HepG2 (cell line): ENCODE data around the gene THSD4. TPM values are rescaled to one million over a fixed set of nuclear protein-coding genes. Genes with fewer than 3 reads are reported as not detected.

Source experiments
- ATAC-seq: fragments of 200-7000 bp; cut with Tn5 transposase; 3 replicates; pipeline ENCODE4 v1.9.1; 2020; ENCODE audit warnings: mild to moderate bottlenecking, moderate library complexity
- BruUV-seq: library from RNA; stranded (reverse); fragments of 400-500 nt; replicated peaks from 2 replicates; lab custom pipeline; 2021; lab: Mats Ljungman, UMichigan
- CTCF ChIA-PET: fragments of 300-600 bp; formaldehyde crosslinking; extraction: SDS; loops from one replicate; lab custom pipeline; 2021; ENCODE audit warnings: low total read pairs, inconsistent platforms, low intra/inter-chr PET ratio; lab: Yijun Ruan, JAX
- POLR2A ChIA-PET: fragments of 350-600 bp; sonication (Branson Sonifier 250); formaldehyde crosslinking; loops from one replicate; lab custom pipeline; 2020; ENCODE audit warnings: antibody characterized with exemption, inconsistent platforms; lab: Yijun Ruan, JAX
- DNase-seq: peaks from one replicate; pipeline ENCODE4 v3.0.0-alpha.2; 2015; ENCODE audit warnings: low spot score
- FAIRE-seq: peaks from 3 replicates; lab custom pipeline; 2011; peaks lifted over from hg19 to GRCh38; lab: Jason Lieb, UNC
- H2AFZ ChIP-seq: one replicate; pipeline ENCODE4 v1.6.1; 2011; ENCODE audit warnings: low read length, inconsistent platforms
- H3K27ac ChIP-seq: fragments of 300-600 bp; 3 replicates; pipeline ENCODE4 v1.8.0; 2011; ENCODE audit warnings: mixed run types, mild to moderate bottlenecking, mixed read lengths, low read length, inconsistent platforms; ENCODE audit not compliant: insufficient read depth; ENCODE audit errors: extremely low read length
- H3K27me3 ChIP-seq, 2 experiments: fragments of 200-600 bp in 1 of 2; 2 replicates in 1 of 2; 3 replicates in 1 of 2; pipeline versions ENCODE4 v1.6.0 to v1.8.0; 2011; ENCODE audit warnings: low read length in 2 of 2, mild to moderate bottlenecking in 2 of 2, moderate library complexity in 2 of 2, inconsistent platforms in 1 of 2; ENCODE audit not compliant: insufficient read depth in 2 of 2, control insufficient read depth in 1 of 2
- H3K36me3 ChIP-seq, 2 experiments: fragments of 200-600 bp in 1 of 2; replicated peaks in 1 of 2; 2 replicates in 1 of 2; 3 replicates in 1 of 2; pipeline versions ENCODE4 v1.5.1 to v1.8.0; 2011; ENCODE audit warnings: low read length in 2 of 2, inconsistent platforms in 1 of 2; ENCODE audit not compliant: insufficient read depth in 2 of 2, control insufficient read depth in 1 of 2
- H3K4me1 ChIP-seq: 2 replicates; pipeline ENCODE4 v1.5.1; 2012; ENCODE audit warnings: low read length, inconsistent platforms; ENCODE audit not compliant: insufficient read depth
- H3K4me2 ChIP-seq: 2 replicates; pipeline ENCODE4 v1.6.0; 2011; ENCODE audit warnings: low read depth, low read length, inconsistent platforms
- H3K4me3 ChIP-seq, 3 experiments: fragments of 200-600 bp in 1 of 3; sonication (generic), shearing (Covaris generic) in 1 of 3; replicated peaks in 1 of 3; 2 replicates each; pipeline ENCODE4 v1.5.1; 2011 to 2016; ENCODE audit warnings: low read length in 3 of 3, inconsistent platforms in 2 of 3, low read depth in 2 of 3, mild to moderate bottlenecking in 2 of 3, control low read depth in 1 of 3, mixed read lengths in 1 of 3; ENCODE audit not compliant: insufficient read depth in 1 of 3
- H3K79me2 ChIP-seq: one replicate; pipeline ENCODE4 v1.6.1; 2011; ENCODE audit warnings: low read length, inconsistent platforms; ENCODE audit not compliant: insufficient read depth
- H3K9ac ChIP-seq: 2 replicates; pipeline ENCODE4 v1.6.0; 2011; ENCODE audit warnings: mild to moderate bottlenecking, low read depth, low read length, inconsistent platforms; ENCODE audit not compliant: insufficient read depth
- H3K9me3 ChIP-seq: 2 replicates; pipeline ENCODE4 v1.5.1; 2012; ENCODE audit warnings: mild to moderate bottlenecking, low read length
- H4K20me1 ChIP-seq: 2 replicates; pipeline ENCODE4 v1.6.0; 2011; ENCODE audit warnings: inconsistent platforms, mild to moderate bottlenecking, low read length, moderate library complexity; ENCODE audit not compliant: insufficient read depth
- ARID5B ChIP-seq: IDR thresholded peaks from 2 replicates; pipeline ENCODE4 v1.4.0; 2020; ENCODE audit warnings: mild to moderate bottlenecking, missing genetic modification reagents
- E2F1 ChIP-seq: sonication (generic); formaldehyde crosslinking; IDR thresholded peaks from 2 replicates; pipeline ENCODE4 v1.5.0; 2020; ENCODE audit warnings: missing genetic modification reagents
- FOSL1 ChIP-seq: sonication (generic); formaldehyde crosslinking; IDR thresholded peaks from 2 replicates; pipeline ENCODE4 v1.9.0; 2021; ENCODE audit warnings: missing genetic modification reagents, borderline replicate concordance
- GTF2F1 ChIP-seq: fragments of 150-350 bp; IDR thresholded peaks from 2 replicates; pipeline ENCODE4 v1.6.1; 2014; ENCODE audit warnings: low read length
- HOXA3 ChIP-seq: sonication (generic); formaldehyde crosslinking; IDR thresholded peaks from 2 replicates; pipeline ENCODE4 v1.5.0; 2020; ENCODE audit warnings: missing genetic modification reagents
- IKZF1 ChIP-seq: fragments of 450-650 bp; IDR thresholded peaks from 2 replicates; pipeline ENCODE4 v1.7.1; 2016
- IKZF5 ChIP-seq: IDR thresholded peaks from 2 replicates; pipeline ENCODE4 v1.6.1; 2018; ENCODE audit warnings: missing genetic modification reagents, mild to moderate bottlenecking, missing compliant biosample characterization
- MLLT10 ChIP-seq: sonication (generic); formaldehyde crosslinking; IDR thresholded peaks from 2 replicates; pipeline ENCODE4 v1.4.0; 2020; ENCODE audit warnings: missing genetic modification reagents
- PHF20 ChIP-seq: sonication (generic); formaldehyde crosslinking; IDR thresholded peaks from 2 replicates; pipeline ENCODE4 v1.5.0; 2020; ENCODE audit warnings: mild to moderate bottlenecking, missing genetic modification reagents
- RORA ChIP-seq: sonication (generic); formaldehyde crosslinking; IDR thresholded peaks from 2 replicates; pipeline ENCODE4 v1.5.0; 2020; ENCODE audit warnings: mild to moderate bottlenecking, missing genetic modification reagents, moderate library complexity
- ZC3H13 ChIP-seq: sonication (generic); formaldehyde crosslinking; IDR thresholded peaks from 2 replicates; pipeline ENCODE4 v1.8.1; 2023; ENCODE audit warnings: mild to moderate bottlenecking, missing genetic modification reagents, moderate library complexity
- ZNF280D ChIP-seq: sonication (generic); formaldehyde crosslinking; IDR thresholded peaks from 2 replicates; pipeline ENCODE4 v1.5.1; 2020; ENCODE audit warnings: mild to moderate bottlenecking, missing genetic modification reagents
- ZNF343 ChIP-seq: sonication (generic); formaldehyde crosslinking; IDR thresholded peaks from 2 replicates; pipeline ENCODE4 v1.4.0; 2020; ENCODE audit warnings: mild to moderate bottlenecking, missing genetic modification reagents
- WGBS: methylation state at CpG from one replicate; pipeline ENCODE4 v1.1.6; 2017; ENCODE audit warnings: low lambda C conversion rate; 5-methylcytosine and 5-hydroxymethylcytosine counted together
- in situ Hi-C: cut with HindIII; loops from 2 replicates; pipeline ENCODE4 v1.10.0; 2017; ENCODE audit warnings: low pct_unique_long_range_greater_than_20kb; ENCODE audit not compliant: extremely low pct_ligation_motif_present
- intact Hi-C: fragments of 100-400 bp; cut with micrococcal nuclease; formaldehyde crosslinking; loops from one replicate; pipeline ENCODE4 v1.10.0; 2022; ENCODE audit not compliant: unreplicated experiment
- polyA plus RNA-seq, 8 experiments: library from polyadenylated mRNA; depleted of rRNA in 3 of 8; stranded (reverse) in 7 of 8; unstranded in 1 of 8; fragments of >200 nt; fragmentation: Illumina TruSeq in 4 of 8; extraction: Trizol in 4 of 8; gene quantifications; 2 replicates each; pipeline versions ENCODE4 v1.2.1 to v1.2.3, GENCODE V29; 2011 to 2016; ENCODE audit warnings: low read depth in 4 of 8, missing spikeins in 1 of 8, mixed read lengths in 1 of 8; ENCODE audit not compliant: insufficient read depth in 1 of 8
- total RNA-seq, 5 experiments: library from RNA; depleted of rRNA; stranded (reverse); fragments of >200 nt; fragmentation: Illumina TruSeq; extraction: Trizol; gene quantifications; 2 replicates each; pipeline ENCODE4 v1.2.3, GENCODE V29; 2016; ENCODE audit warnings: low read depth in 1 of 5

THSD4 gene
- total and polyA plus RNA-seq, 2 of the 13 experiments (the other 11 are each of a cell fraction or from before 2014, with no cell fraction given): 0.07 to 0.21 TPM

GRCh38 chr15:71812966-71813722 is 697.9 kb downstream of the THSD4 start (continued):
- TF ChIP-seq IKZF5: no peak
- TF ChIP-seq MLLT10 (CRISPR knock-in tag): no peak
- TF ChIP-seq FOSL1 (CRISPR knock-in tag): no peak
- TF ChIP-seq ZNF280D (CRISPR knock-in tag): no peak
- TF ChIP-seq ZNF343: no peak

- Histone ChIP-seq H3K27ac (no peak overlapping the region), H3K9me3 (no peaks in the 10 kb centered on the region), H3K4me1 (no peaks in the 10 kb centered on the region), H2AFZ (no peak overlapping the region), H3K4me3 (no peak overlapping the region), H3K27me3 (peaks cover 9 to 29% of the 10 kb centered on the region in 2 experiments; a peak in 4 of 5 replicates), H3K9ac (no peak overlapping the region), H3K79me2 (no peaks in the 10 kb centered on the region), H4K20me1 (no peaks in the 10 kb centered on the region), H3K4me2 (no peak overlapping the region), H3K36me3 (no peaks in the 10 kb centered on the region)
- no peak for FAIRE-seq
- ChIA-PET POLR2A (no interaction called here), CTCF (no interaction called here)
- no peak for ATAC-seq
- no peak for DNase-seq
- intact Hi-C loops (no loop called here), in situ Hi-C loops (no loop called here)
- 21% methylated on average over 4 of the region's 9 CpGs for WGBS
- no TSS peak for BruUV-seq
- TF ChIP-seq ZC3H13 (CRISPR knock-in tag): no peak
- no peak for TF ChIP-seq HOXA3
- TF ChIP-seq IKZF1: no peak
- no peak for TF ChIP-seq E2F1 (CRISPR knock-in tag)
- TF ChIP-seq ARID5B (CRISPR knock-in tag): no peak
- no peak for TF ChIP-seq GTF2F1
- TF ChIP-seq RORA: no peak
- no peak for TF ChIP-seq PHF20 (CRISPR knock-in tag)
Measured at GRCh38 chr15:71813723-71814470, 698.6 kb downstream of the THSD4 start.
